ENCODE data around the gene GFRA3.

GFRA3 gene

GRCh38 chr5:138233280-138233679 is 41.1 kb downstream of the GFRA3 start:
- no peak for TF ChIP-seq MAX (IDR thresholded peaks at IDR 0.05)
- no peak for TF ChIP-seq RAD21 (IDR thresholded peaks at IDR 0.05; ENCODE audit: low read depth)
- no peak for TF ChIP-seq FOXM1 (IDR thresholded peaks at IDR 0.05; ENCODE audit: borderline replicate concordance, low read depth)
- TF ChIP-seq EP300 (IDR thresholded peaks at IDR 0.05; ENCODE audit: borderline replicate concordance) = no peak
- TF ChIP-seq TAF1 (IDR thresholded peaks at IDR 0.05; ENCODE audit: low read depth) = no peak
- no peak for TF ChIP-seq ZBTB7A (IDR thresholded peaks at IDR 0.05; ENCODE audit: low read depth)
- TF ChIP-seq YY1 (IDR thresholded peaks at IDR 0.05; ENCODE audit: low read depth) = no peak
- no peak for TF ChIP-seq EGR1 (IDR thresholded peaks at IDR 0.05)
- TF ChIP-seq CREB1 (IDR thresholded peaks at IDR 0.05; ENCODE audit: low read depth) = no peak
- TF ChIP-seq TCF12 (IDR thresholded peaks at IDR 0.05; ENCODE audit: low read depth) = no peak
- TF ChIP-seq NFIC (IDR thresholded peaks at IDR 0.05) = no peak
- TF ChIP-seq USF1 (IDR thresholded peaks at IDR 0.05) = no peak
- no peak for TF ChIP-seq REST (IDR thresholded peaks at IDR 0.05; ENCODE audit: low read depth)
- no peak for TF ChIP-seq TEAD4 (IDR thresholded peaks at IDR 0.05)
- no peak for TF ChIP-seq CEBPB (IDR thresholded peaks at IDR 0.05)

- TF ChIP-seq USF1 (IDR thresholded peaks at IDR 0.05) (no peak), ZBTB7A (IDR thresholded peaks at IDR 0.05; ENCODE audit: low read depth) (no peak), REST (IDR thresholded peaks at IDR 0.05; ENCODE audit: low read depth) (no peak), TAF1 (IDR thresholded peaks at IDR 0.05; ENCODE audit: low read depth) (no peak), TEAD4 (IDR thresholded peaks at IDR 0.05) (no peak), RAD21 (IDR thresholded peaks at IDR 0.05; ENCODE audit: low read depth) (no peak), FOXM1 (IDR thresholded peaks at IDR 0.05; ENCODE audit: borderline replicate concordance, low read depth) (no peak), NFIC (IDR thresholded peaks at IDR 0.05) (no peak), CEBPB (IDR thresholded peaks at IDR 0.05) (no peak), TCF12 (IDR thresholded peaks at IDR 0.05; ENCODE audit: low read depth) (no peak), EGR1 (IDR thresholded peaks at IDR 0.05) (no peak), MAX (IDR thresholded peaks at IDR 0.05) (no peak), CREB1 (IDR thresholded peaks at IDR 0.05; ENCODE audit: low read depth) (no peak)
Observed at GRCh38 chr5:138230981-138231589, 43.3 kb downstream of the GFRA3 start.

GRCh38 chr5:138230261-138230660 is 44.2 kb downstream of the GFRA3 start:
- TF ChIP-seq ZBTB7A (IDR thresholded peaks at IDR 0.05; ENCODE audit: low read depth) (no peak), TEAD4 (IDR thresholded peaks at IDR 0.05) (no peak)

- no peak for TF ChIP-seq YY1 (IDR thresholded peaks at IDR 0.05; ENCODE audit: low read depth)
- no peak for TF ChIP-seq EGR1 (IDR thresholded peaks at IDR 0.05)
- no peak for TF ChIP-seq USF1 (IDR thresholded peaks at IDR 0.05)
- TF ChIP-seq ZBTB7A (IDR thresholded peaks at IDR 0.05; ENCODE audit: low read depth) = no peak
- TF ChIP-seq TCF12 (IDR thresholded peaks at IDR 0.05; ENCODE audit: low read depth) = no peak
- no peak for TF ChIP-seq MAX (IDR thresholded peaks at IDR 0.05)
- TF ChIP-seq TAF1 (IDR thresholded peaks at IDR 0.05; ENCODE audit: low read depth) = no peak
- TF ChIP-seq CREB1 (IDR thresholded peaks at IDR 0.05; ENCODE audit: low read depth) = no peak
- no peak for TF ChIP-seq TEAD4 (IDR thresholded peaks at IDR 0.05)
- TF ChIP-seq NFIC (IDR thresholded peaks at IDR 0.05) = no peak
- no peak for TF ChIP-seq REST (IDR thresholded peaks at IDR 0.05; ENCODE audit: low read depth)
- no peak for TF ChIP-seq FOXM1 (IDR thresholded peaks at IDR 0.05; ENCODE audit: borderline replicate concordance, low read depth)
- TF ChIP-seq EP300 (IDR thresholded peaks at IDR 0.05; ENCODE audit: borderline replicate concordance) = no peak
Observed at GRCh38 chr5:138229387-138229786, 45.0 kb downstream of the GFRA3 start.

Measured in Ishikawa (cell line).